GM23338 (cell line): ENCODE data around the gene GPR108. TPM values are rescaled to one million over a fixed set of nuclear protein-coding genes. Genes with fewer than 3 reads are reported as not detected.

Experiments
- ATAC-seq: fragments of 200-7000 bp; cut with Tn5 transposase; 3 replicates; pipeline ENCODE4 v1.9.1; 2020
- DNase-seq: peaks from one replicate; pipeline ENCODE4 v3.0.0-alpha.2; 2015; ENCODE audit warnings: low spot score
- H2AFZ ChIP-seq: fragments of 200-600 bp; sonication (generic); 2 replicates; pipeline ENCODE4 v1.8.0; 2016; ENCODE audit warnings: antibody characterized with exemption, mild to moderate bottlenecking, moderate library complexity
- H3F3A ChIP-seq: fragments of 200-600 bp; sonication (generic); replicated peaks from 2 replicates; pipeline ENCODE4 v1.8.0; 2017; ENCODE audit warnings: antibody characterized with exemption, mixed run types, low read depth
- H3K27ac ChIP-seq: fragments of 200-600 bp; sonication (generic); 2 replicates; pipeline ENCODE4 v1.6.1; 2016; ENCODE audit warnings: low read depth
- H3K27me3 ChIP-seq: fragments of 200-600 bp; sonication (generic); 2 replicates; pipeline ENCODE4 v1.8.0; 2016; ENCODE audit warnings: mild to moderate bottlenecking, mixed run types, moderate library complexity; ENCODE audit not compliant: insufficient read depth
- H3K36me3 ChIP-seq: fragments of 200-600 bp; sonication (generic); 2 replicates; pipeline ENCODE4 v1.8.0; 2016; ENCODE audit warnings: mild to moderate bottlenecking; ENCODE audit not compliant: insufficient read depth
- H3K4me1 ChIP-seq: fragments of 200-600 bp; sonication (generic); 2 replicates; pipeline ENCODE4 v1.8.0; 2016; ENCODE audit warnings: mild to moderate bottlenecking, moderate library complexity; ENCODE audit not compliant: insufficient read depth
- H3K4me2 ChIP-seq: fragments of 200-600 bp; sonication (generic); 2 replicates; pipeline ENCODE4 v1.7.1; 2017; ENCODE audit warnings: mixed run types
- H3K4me3 ChIP-seq: fragments of 200-600 bp; sonication (generic); 2 replicates; pipeline ENCODE4 v1.6.1; 2016; ENCODE audit warnings: mixed run types
- H3K79me2 ChIP-seq: fragments of 200-600 bp; sonication (generic); replicated peaks from 2 replicates; pipeline ENCODE4 v1.8.0; 2017; ENCODE audit warnings: mild to moderate bottlenecking; ENCODE audit not compliant: insufficient read depth
- H3K9me2 ChIP-seq: fragments of 200-600 bp; sonication (generic); 2 replicates; pipeline ENCODE4 v1.8.0; 2017; ENCODE audit not compliant: insufficient read depth
- H4K20me1 ChIP-seq: fragments of 200-600 bp; sonication (generic); replicated peaks from 2 replicates; pipeline ENCODE4 v1.8.0; 2017; ENCODE audit warnings: mild to moderate bottlenecking; ENCODE audit not compliant: insufficient read depth
- H3K27ac Mint-ChIP-seq: 2 replicates; pipeline ENCODE4 v1.8.0; 2020; ENCODE audit warnings: inconsistent platforms, mild to moderate bottlenecking, moderate library complexity, mixed read lengths
- H3K27me3 Mint-ChIP-seq: 3 replicates; pipeline ENCODE4 v1.8.0; 2022; ENCODE audit warnings: low read depth, mild to moderate bottlenecking, moderate library complexity, mixed read lengths, inconsistent platforms; ENCODE audit not compliant: insufficient read depth, poor library complexity
- H3K36me3 Mint-ChIP-seq: 3 replicates; pipeline ENCODE4 v1.8.0; 2021; ENCODE audit warnings: low read depth, mild to moderate bottlenecking, inconsistent platforms, moderate library complexity, mixed read lengths
- H3K4me1 Mint-ChIP-seq: 3 replicates; pipeline ENCODE4 v1.8.0; 2020; ENCODE audit warnings: mild to moderate bottlenecking, inconsistent platforms, mixed read lengths
- H3K4me3 Mint-ChIP-seq: 3 replicates; pipeline ENCODE4 v1.8.0; 2021; ENCODE audit warnings: moderate library complexity, mild to moderate bottlenecking, inconsistent platforms, mixed read lengths
- H3K9me3 Mint-ChIP-seq: 3 replicates; pipeline ENCODE4 v1.8.0; 2020; ENCODE audit warnings: moderate library complexity, mild to moderate bottlenecking, inconsistent platforms, mixed read lengths
- CREB1 ChIP-seq: fragments of 250-450 bp; sonication (Bioruptor Pico); IDR thresholded peaks from 2 replicates; pipeline ENCODE4 v1.5.0; 2020; ENCODE audit warnings: low read depth, mild to moderate bottlenecking, moderate library complexity
- EZH2 ChIP-seq: fragments of 200-600 bp; sonication (generic); IDR thresholded peaks from one replicate; pipeline ENCODE4 v1.8.0; 2017; ENCODE audit warnings: antibody characterized with exemption, mild to moderate bottlenecking, low read depth; ENCODE audit not compliant: unreplicated experiment
- JUNB ChIP-seq: IDR thresholded peaks from one replicate; pipeline ENCODE4 v1.6.1; 2016; ENCODE audit warnings: antibody characterized with exemption; ENCODE audit not compliant: unreplicated experiment
- NANOG ChIP-seq: IDR thresholded peaks from 2 replicates; pipeline ENCODE4 v1.6.1; 2016; ENCODE audit warnings: antibody characterized with exemption, borderline replicate concordance
- POLR2AphosphoS5 ChIP-seq: IDR thresholded peaks from 2 replicates; pipeline ENCODE4 v1.6.1; 2016; ENCODE audit warnings: antibody characterized with exemption, low read depth
- STAT1 ChIP-seq: IDR thresholded peaks from one replicate; pipeline ENCODE4 v1.6.1; 2016; ENCODE audit warnings: antibody characterized with exemption; ENCODE audit not compliant: unreplicated experiment
- ZNF462 ChIP-seq: fragments of 250-450 bp; sonication (Bioruptor Pico); IDR thresholded peaks from 2 replicates; pipeline ENCODE4 v1.5.0; 2020; ENCODE audit warnings: mild to moderate bottlenecking, moderate library complexity
- polyA plus RNA-seq: library from polyadenylated mRNA; unstranded; fragments of >200 nt; fragmentation: Nextera tagmentation; extraction: Ambion mirVana; gene quantifications from 2 replicates; pipeline ENCODE4 v1.2.1, GENCODE V29; 2016
- total RNA-seq: library from RNA; depleted of rRNA; stranded (reverse); fragments of >200 nt; shearing (Covaris generic); gene quantifications from 2 replicates; pipeline ENCODE4 v1.2.3, GENCODE V29; 2014

Gene GPR108
- total and polyA plus RNA-seq, 2 experiments from 2014 or later: 44.8 to 57.9 TPM

- Mint-ChIP-seq H3K27ac (peak overlapping the region; percentile 81), H3K4me1 (peaks cover 33% of the 10 kb centered on the region), H3K27me3 (peaks cover 14% of the 10 kb centered on the region), H3K36me3 (peaks cover 50% of the 10 kb centered on the region), H3K9me3 (no peaks in the 10 kb centered on the region), H3K4me3 (peak overlapping the region; percentile 43; the same call in 1 of the 3 replicates)
- Histone ChIP-seq H2AFZ (no peak overlapping the region), H4K20me1 (peaks cover 20% of the 10 kb centered on the region), H3K9me2 (no peaks in the 10 kb centered on the region), H3K79me2 (peaks cover 22% of the 10 kb centered on the region), H3K36me3 (peaks cover 40% of the 10 kb centered on the region), H3F3A (0 out of 2 replicates have a peak, but pooled peaks cover 4% of the 10 kb centered on the region), H3K4me2 (no peak overlapping the region), H3K4me3 (no peak overlapping the region), H3K27me3 (no peaks in the 10 kb centered on the region), H3K4me1 (peaks cover 19% of the 10 kb centered on the region), H3K27ac (no peak overlapping the region; the same call in 1 of the 2 replicates)
- DNase-seq (no peak), ATAC-seq (no peak)
- TF ChIP-seq NANOG (no peak), STAT1 (no peak), CREB1 (no peak), EZH2 (no peak), ZNF462 (CRISPR knock-in tag) (no peak), POLR2AphosphoS5 (no peak), JUNB (no peak)
Measured at GRCh38 chr19:6743066-6743465, 5.7 kb upstream of the GPR108 start.
